Stomach smooth muscle (tissue), 2 donors: ENCODE data around the gene FTMT.

Source experiments
- H3K27ac ChIP-seq: one replicate; pipeline ENCODE4 v1.7.0; 2013; ENCODE audit warnings: mild to moderate bottlenecking, low read length, inconsistent platforms
- H3K27me3 ChIP-seq, 2 donors: one replicate each; pipeline ENCODE4 v1.7.0; 2013; ENCODE audit warnings: low read length in 2 of 2; ENCODE audit not compliant: insufficient read depth in 2 of 2, control insufficient read depth in 1 of 2
- H3K36me3 ChIP-seq, 2 donors: one replicate each; pipeline ENCODE4 v1.7.0; 2013; ENCODE audit warnings: low read length in 2 of 2; ENCODE audit not compliant: control insufficient read depth in 2 of 2, insufficient read depth in 2 of 2
- H3K4me1 ChIP-seq: one replicate; pipeline ENCODE4 v1.7.0; 2013; ENCODE audit warnings: low read length; ENCODE audit not compliant: control insufficient read depth, insufficient read depth
- H3K4me3 ChIP-seq, 2 donors: one replicate each; pipeline ENCODE4 v1.7.0; 2013; ENCODE audit warnings: low read length in 2 of 2
- H3K9ac ChIP-seq, 2 donors: one replicate each; pipeline ENCODE4 v1.7.0; 2013; ENCODE audit warnings: low read length in 2 of 2, mild to moderate bottlenecking in 1 of 2
- H3K9me3 ChIP-seq, 2 donors: one replicate each; pipeline ENCODE4 v1.7.0; 2013; ENCODE audit warnings: low read length in 2 of 2; ENCODE audit not compliant: control insufficient read depth in 2 of 2
- donor health status: healthy.
- donor health status: Pancreatic carcinoma.

FTMT gene

DNA sequence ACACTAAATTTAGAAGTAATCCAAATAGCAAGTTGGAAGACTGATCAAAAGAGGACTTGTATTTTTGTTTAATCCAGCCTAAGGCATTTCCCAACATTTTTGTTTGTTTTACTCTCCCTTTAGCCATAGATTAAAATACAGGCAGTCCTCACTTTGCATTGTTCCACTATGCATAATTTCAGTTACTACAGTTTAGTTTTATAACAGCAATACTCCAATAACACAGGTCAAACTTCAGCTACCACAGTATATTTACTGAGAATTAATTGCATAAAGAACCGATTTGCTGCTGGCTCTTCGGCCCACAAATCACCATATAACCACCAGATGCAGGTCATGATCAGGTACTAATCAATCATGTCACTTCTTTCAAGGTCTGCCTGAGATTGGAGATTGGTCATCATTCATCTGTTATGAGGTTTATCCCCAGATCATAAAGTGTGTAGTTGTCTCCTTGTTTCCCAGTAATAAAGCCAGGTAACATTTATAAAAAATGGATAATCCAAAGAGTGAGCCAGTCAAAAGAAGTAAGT, 12.1 kb downstream of the FTMT start:
- no peak overlapping the region for H3K9ac ChIP-seq
- no peaks in the 10 kb centered on the region for H3K4me1 ChIP-seq
- H3K4me3 ChIP-seq = no peak overlapping the region
- H3K27ac ChIP-seq = no peak overlapping the region
- H3K9me3 ChIP-seq = no peaks in the 10 kb centered on the region
- H3K27me3 ChIP-seq = no peaks in the 10 kb centered on the region
- no peaks in the 10 kb centered on the region for H3K36me3 ChIP-seq

DNA sequence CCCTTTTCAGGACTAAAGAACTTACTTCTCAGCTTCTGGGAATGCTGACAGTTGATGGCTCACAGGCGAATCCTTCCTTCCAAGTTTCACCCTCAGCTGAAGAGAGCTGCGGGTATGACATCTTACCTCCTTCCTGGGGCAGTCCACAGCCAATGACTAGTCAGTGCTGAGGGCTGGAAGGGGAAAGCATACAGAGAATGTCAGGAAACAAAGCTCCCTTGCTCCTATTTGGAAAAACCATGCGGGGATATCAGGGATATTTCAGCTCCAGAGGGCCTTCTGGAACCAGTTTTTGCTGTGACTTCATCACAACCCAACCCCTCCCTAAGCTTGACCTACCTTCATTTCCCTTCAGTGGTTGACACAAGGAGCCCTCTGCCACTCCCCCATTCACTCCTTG, 15.7 kb downstream of the FTMT start:
- Histone ChIP-seq H3K4me3 (no peak overlapping the region), H3K27ac (no peak overlapping the region), H3K4me1 (no peaks in the 10 kb centered on the region), H3K9ac (no peak overlapping the region), H3K36me3 (no peaks in the 10 kb centered on the region), H3K9me3 (no peaks in the 10 kb centered on the region), H3K27me3 (no peaks in the 10 kb centered on the region)

DNA sequence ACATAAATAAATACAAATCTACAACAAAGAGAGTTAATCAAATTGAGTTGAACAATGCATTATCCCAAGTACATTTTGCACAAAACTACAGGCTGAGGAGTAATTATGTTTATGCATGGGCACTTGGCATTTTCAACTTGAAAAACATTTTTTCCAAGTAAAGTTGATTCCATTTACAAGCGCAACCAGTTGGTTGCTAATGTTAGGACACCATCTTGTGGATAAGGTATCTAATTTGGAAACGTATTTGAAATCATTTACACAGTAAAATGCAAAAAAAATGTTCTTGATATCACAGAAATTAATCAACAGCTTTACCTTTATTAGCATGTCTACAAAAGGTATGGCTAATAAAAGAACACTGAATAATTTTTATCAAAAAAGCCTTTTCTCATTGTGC, 18.8 kb downstream of the FTMT start:
- Histone ChIP-seq H3K27ac (no peak overlapping the region), H3K27me3 (no peaks in the 10 kb centered on the region), H3K4me3 (no peak overlapping the region)

DNA sequence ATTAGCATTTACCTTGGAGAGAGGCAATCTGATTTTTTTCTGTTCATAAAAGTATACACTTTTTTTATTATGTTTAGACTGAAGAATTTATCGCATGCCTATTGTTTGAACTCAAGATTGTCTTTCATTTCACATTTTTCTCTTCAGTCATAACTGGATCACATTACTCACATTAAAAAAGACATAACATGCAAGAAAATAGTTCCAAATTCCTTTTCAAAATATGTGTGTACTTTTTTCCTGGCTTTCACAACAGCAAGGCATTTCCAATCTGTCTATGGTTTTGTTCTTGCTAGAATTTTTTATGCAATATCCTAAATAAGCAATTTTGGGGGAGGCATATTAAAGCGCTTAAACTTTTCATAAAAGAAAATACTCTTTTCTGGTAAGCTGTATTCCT, 21.2 kb downstream of the FTMT start:
- H3K36me3 ChIP-seq = no peaks in the 10 kb centered on the region

More for the DNA sequence above, 18.8 kb downstream of the FTMT start:
- H3K9ac ChIP-seq = no peak overlapping the region
- H3K4me1 ChIP-seq = no peaks in the 10 kb centered on the region
- H3K9me3 ChIP-seq = no peaks in the 10 kb centered on the region
- no peaks in the 10 kb centered on the region for H3K36me3 ChIP-seq

DNA sequence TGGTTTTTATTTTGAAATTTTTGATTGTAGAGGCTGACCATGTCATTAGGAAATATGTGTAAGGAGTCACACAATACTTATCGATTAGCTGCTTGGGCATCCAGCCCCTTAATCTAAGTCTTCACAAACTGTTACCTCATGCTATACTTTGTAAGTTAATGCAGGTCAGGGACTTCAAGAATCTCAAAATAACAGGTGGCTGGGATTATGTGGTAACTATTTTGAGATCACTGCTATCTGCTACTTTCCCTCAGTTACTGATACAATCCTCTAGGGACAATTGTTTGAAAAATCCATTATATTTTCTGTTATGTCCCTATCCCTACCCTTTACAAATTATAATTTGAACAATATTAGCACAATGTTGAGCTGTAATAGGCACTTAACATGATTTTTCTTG, 21.7 kb downstream of the FTMT start:
- H3K9ac ChIP-seq = no peak overlapping the region
- H3K27me3 ChIP-seq = no peaks in the 10 kb centered on the region
- no peak overlapping the region for H3K4me3 ChIP-seq
- H3K4me1 ChIP-seq = no peaks in the 10 kb centered on the region
- no peak overlapping the region for H3K27ac ChIP-seq
- no peaks in the 10 kb centered on the region for H3K36me3 ChIP-seq
- no peaks in the 10 kb centered on the region for H3K9me3 ChIP-seq

More for the DNA sequence above, 21.2 kb downstream of the FTMT start:
- Histone ChIP-seq H3K4me1 (no peaks in the 10 kb centered on the region), H3K27ac (no peak overlapping the region), H3K4me3 (no peak overlapping the region), H3K27me3 (no peaks in the 10 kb centered on the region), H3K9ac (no peak overlapping the region), H3K9me3 (no peaks in the 10 kb centered on the region)

DNA sequence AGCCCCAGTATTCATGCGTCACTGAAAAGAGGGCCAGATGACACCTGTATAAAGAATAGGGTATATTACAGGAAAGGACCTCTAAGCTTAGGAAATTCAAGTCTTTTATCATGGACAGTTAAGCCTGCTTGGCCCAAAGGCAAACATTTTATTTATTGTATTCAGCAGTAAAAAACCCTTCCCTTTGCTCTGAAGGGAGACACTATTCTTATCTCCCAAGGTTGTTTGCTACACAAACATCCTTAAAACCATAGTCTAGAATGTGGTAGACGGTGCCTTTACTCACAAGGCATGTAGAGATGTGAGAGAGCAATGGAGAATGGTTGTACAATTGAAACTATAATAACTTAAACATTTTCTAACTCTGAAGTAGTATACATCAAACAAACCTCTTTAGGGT, 33.9 kb downstream of the FTMT start:
- Histone ChIP-seq H3K27ac (no peak overlapping the region), H3K4me3 (no peak overlapping the region), H3K27me3 (no peaks in the 10 kb centered on the region), H3K9ac (no peak overlapping the region), H3K36me3 (no peaks in the 10 kb centered on the region), H3K9me3 (no peaks in the 10 kb centered on the region), H3K4me1 (no peaks in the 10 kb centered on the region)

DNA sequence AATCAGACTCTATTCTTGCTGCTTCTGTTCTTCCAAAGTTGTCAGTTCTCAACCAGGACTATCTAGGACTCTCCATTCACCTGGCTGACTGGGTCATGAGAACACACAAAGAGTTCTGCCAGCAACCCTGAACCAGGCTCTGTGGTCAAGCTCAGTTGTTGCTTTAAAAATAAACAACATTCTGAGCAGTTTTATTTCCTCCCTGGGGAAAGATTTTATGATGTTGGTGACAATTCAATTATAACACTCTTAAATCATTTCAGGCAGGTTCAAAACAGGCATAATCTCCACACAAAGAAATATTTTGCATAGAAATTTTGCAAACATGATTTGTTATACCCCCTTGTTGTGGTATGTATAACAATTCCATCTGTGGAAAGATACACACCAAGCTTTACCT, 36.0 kb downstream of the FTMT start:
- no peaks in the 10 kb centered on the region for H3K4me1 ChIP-seq

DNA sequence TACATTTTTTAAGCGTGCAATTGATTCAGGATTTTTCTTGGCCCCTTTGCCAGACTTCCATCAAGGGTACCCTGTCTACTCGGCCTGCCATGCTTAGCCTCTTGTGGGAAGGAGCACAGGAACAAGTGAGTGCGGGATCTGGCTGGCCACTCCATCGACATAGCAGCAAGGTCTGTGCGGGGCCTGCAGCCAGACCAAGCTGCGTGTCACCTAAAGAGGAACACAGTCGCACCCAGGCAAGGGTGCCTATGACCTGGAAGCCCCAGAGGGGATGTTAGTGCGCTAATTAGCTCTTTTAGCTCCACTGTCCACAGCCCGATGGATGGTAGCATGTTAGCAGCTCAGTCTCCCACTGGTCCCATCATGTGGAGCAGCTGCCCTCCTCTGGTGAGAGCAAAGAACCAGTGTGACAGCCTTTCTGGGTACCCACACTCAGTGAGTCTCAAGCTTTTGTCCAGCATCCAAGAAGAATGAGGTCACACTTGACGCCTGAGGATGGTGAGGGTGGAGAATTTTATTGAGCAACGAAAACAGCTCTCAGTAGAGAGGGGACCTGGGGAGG, 38.7 kb downstream of the FTMT start:
- Histone ChIP-seq H3K27ac (no peak overlapping the region), H3K9me3 (no peaks in the 10 kb centered on the region), H3K36me3 (no peaks in the 10 kb centered on the region), H3K9ac (no peak overlapping the region), H3K4me3 (no peak overlapping the region), H3K27me3 (no peaks in the 10 kb centered on the region), H3K4me1 (no peaks in the 10 kb centered on the region)

More for the DNA sequence above, 36.0 kb downstream of the FTMT start:
- Histone ChIP-seq H3K9me3 (no peaks in the 10 kb centered on the region), H3K4me3 (no peak overlapping the region), H3K36me3 (no peaks in the 10 kb centered on the region), H3K9ac (no peak overlapping the region), H3K27ac (no peak overlapping the region), H3K27me3 (no peaks in the 10 kb centered on the region)

DNA sequence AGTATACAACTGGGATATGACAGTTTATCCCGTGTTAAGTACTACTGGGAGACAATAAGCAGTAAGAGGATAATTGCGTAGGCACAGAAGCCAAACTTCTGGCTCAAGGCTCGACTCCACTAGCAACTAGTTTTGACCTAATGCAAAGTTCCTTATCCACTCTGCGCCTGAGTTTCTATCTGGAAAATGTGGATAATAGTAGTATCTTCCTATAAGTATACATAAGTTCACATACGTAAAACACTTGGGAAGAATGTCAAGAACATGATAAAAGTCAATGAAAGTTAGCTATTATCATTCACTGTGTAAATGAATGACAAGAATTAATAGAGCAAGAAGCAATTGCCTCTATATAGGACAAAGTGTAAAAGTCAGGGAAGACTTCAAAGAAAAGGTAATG, 45.7 kb downstream of the FTMT start:
- H3K4me3 ChIP-seq = no peak overlapping the region
- H3K9ac ChIP-seq = no peak overlapping the region
- H3K27ac ChIP-seq = no peak overlapping the region
- no peaks in the 10 kb centered on the region for H3K9me3 ChIP-seq
- no peaks in the 10 kb centered on the region for H3K36me3 ChIP-seq
- H3K4me1 ChIP-seq = no peaks in the 10 kb centered on the region
- H3K27me3 ChIP-seq = no peaks in the 10 kb centered on the region

DNA sequence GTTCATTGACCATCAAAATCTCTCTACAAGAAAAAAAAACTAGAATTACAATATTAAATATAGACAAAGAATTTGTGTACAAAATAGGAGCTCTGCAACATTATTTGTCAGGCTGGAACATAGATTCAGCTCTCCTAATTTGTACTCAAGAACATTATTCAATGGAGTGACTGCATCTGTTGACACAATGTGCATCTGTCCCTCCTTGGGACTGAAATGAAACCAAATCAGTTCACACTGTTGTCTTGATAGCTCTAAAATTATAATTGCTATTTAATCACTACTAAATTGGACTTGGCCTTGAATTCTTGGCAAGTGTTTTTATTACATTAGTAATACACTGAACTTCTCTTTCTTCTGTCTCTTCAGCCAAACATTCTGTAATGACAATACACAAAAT, 47.7 kb downstream of the FTMT start:
- Histone ChIP-seq H3K36me3 (no peaks in the 10 kb centered on the region), H3K4me1 (no peaks in the 10 kb centered on the region), H3K9me3 (no peaks in the 10 kb centered on the region), H3K27me3 (no peaks in the 10 kb centered on the region), H3K4me3 (no peak overlapping the region), H3K27ac (no peak overlapping the region), H3K9ac (no peak overlapping the region)
